ENCODE measurements around the gene DNAJC1.

DNA sequence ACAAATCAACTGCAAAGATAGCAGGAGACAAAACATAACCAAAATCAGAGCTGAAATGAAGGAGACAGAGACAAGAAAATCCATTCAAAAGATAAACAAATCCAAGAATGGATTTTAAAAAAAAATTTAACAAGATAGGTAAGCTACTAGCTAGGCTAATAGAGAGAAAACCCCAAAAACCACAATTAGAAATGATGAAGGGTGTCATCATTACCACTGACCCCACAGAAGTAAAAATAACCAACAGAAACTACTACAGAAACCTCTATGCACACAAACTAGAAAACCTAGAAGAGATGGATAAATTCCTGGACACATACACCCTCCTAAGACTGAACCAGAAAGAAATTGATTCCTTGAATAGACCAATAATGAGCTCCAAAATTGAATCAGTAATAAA, 117.6 kb downstream of the DNAJC1 start:
- no peak for TF ChIP-seq CTCF (IDR thresholded peaks at IDR 0.05; ENCODE audit: low read length)
- TF ChIP-seq EZH2 (IDR thresholded peaks at IDR 0.05; ENCODE audit: borderline replicate concordance, low read length), result no peak
